ENCODE measurements around the gene HCFC1.
A peak's percentile ranks its signal among the peaks of the same experiment; 100 is the strongest.

Gene HCFC1

DNA sequence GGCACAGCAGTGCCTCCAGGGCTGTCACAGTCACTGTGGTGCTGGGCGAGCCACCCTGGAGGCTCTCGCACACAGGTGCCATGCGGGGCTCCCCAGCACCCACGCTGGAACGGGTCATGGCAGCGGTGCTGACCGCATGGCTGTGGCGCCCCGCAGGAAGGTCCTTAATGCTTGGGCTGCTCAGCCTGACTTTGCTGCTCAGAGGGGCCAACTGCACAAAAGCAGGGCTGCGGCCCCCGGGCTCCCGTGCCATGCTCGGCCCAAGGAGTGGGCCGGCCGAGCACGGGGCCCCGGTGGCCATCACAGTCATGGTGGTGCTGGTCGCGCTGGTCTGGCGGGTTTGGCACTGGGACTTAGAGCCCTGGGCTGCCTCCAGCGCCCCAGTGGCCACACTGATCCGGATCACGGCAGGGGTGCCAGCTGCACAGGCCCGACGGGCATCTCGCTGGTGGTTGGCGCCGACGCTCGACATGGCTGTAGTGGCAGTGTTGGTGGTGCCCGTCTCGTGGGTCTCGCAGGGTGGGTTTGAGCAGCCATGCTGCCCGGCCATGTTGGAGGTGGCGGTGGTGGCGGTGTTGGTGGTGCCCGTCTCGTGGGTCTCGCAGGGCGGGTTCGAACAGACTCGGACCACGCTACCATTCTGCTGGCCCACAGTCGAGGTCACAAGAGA lies 16.9 kb downstream of the HCFC1 start:
- Mint-ChIP-seq H3K27me3 (ENCODE audit: low read depth) (no peaks in the 10 kb centered on the region), H3K9me3 (no peaks in the 10 kb centered on the region), H3K4me1 (peaks cover 11% of the 10 kb centered on the region), H3K27ac (no peak overlapping the region), H3K4me3 (no peak overlapping the region), H3K36me3 (ENCODE audit: low read depth) (peaks cover 52% of the 10 kb centered on the region)
- TF ChIP-seq, protein P1, sequence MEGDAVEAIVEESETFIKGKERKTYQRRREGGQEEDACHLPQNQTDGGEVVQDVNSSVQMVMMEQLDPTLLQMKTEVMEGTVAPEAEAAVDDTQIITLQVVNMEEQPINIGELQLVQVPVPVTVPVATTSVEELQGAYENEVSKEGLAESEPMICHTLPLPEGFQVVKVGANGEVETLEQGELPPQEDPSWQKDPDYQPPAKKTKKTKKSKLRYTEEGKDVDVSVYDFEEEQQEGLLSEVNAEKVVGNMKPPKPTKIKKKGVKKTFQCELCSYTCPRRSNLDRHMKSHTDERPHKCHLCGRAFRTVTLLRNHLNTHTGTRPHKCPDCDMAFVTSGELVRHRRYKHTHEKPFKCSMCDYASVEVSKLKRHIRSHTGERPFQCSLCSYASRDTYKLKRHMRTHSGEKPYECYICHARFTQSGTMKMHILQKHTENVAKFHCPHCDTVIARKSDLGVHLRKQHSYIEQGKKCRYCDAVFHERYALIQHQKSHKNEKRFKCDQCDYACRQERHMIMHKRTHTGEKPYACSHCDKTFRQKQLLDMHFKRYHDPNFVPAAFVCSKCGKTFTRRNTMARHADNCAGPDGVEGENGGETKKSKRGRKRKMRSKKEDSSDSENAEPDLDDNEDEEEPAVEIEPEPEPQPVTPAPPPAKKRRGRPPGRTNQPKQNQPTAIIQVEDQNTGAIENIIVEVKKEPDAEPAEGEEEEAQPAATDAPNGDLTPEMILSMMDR (IDR thresholded peaks at IDR 0.05; ENCODE audit: unreplicated experiment in 3 of 3): no peak

DNA sequence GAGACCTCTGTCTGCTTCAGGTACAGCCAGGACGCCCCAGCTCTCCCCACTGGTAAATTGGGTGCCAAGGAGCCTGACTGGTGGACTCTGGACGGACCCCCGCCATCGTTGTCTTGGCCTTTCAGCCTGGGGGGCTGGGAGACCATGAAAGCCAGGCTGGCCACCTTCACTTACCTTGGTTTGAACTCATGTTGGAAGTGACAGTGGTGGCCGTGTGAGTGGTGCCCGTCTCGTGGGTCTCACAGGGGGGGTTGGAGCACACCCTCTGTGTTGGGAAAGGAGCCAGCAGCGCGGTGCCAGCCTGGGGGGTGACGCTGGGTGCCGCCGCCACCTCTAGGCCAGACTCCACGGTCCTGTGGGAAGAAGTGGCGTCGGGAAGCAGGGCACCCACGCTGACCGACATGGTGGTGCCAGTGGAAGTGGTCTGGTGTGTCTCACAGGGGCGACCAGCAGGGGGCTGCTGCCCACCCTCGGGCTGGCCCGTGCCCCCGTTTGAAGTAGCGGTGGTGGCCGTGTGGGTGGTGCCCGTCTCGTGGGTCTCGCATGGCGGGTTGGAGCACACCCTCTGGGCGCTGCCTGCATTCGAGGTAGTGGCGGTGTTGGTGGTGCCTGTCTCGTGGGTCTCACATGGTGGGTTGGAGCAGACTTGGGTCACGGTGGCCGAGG lies 17.6 kb downstream of the HCFC1 start:
- Mint-ChIP-seq H3K27me3 (ENCODE audit: low read depth) (no peaks in the 10 kb centered on the region), H3K27ac (no peak overlapping the region), H3K4me1 (peaks cover 16% of the 10 kb centered on the region), H3K36me3 (ENCODE audit: low read depth) (peaks cover 56% of the 10 kb centered on the region), H3K4me3 (no peak overlapping the region), H3K9me3 (no peaks in the 10 kb centered on the region)
- TF ChIP-seq, protein P1 (IDR thresholded peaks at IDR 0.05; ENCODE audit: unreplicated experiment in 3 of 3): no peak

DNA sequence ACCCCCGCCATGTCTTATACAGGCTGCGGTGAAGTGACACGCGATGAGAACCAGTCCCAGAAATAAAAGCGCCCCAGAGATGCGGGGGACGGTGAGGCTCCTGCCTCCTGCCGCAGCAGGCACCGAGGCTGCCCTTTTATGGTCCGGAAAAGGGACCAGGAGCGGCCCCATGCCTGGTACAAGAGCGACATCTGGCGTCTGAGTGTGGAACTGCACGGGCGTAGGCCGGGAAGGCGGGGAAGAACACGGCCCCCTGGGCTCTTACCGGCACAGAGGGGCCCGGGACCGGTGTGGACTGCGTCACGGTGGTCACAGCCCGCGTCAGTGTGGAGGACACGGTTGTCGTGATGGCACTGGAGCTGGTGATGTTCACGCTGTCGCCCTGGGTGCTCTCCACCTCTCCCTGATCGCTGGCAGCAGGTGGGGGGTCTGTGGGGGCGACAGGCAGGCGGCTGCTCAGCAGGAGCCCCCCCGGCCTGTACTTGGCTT lies 18.2 kb downstream of the HCFC1 start:
- Mint-ChIP-seq H3K4me1 (peaks cover 23% of the 10 kb centered on the region), H3K27ac (peak overlapping the region in 2 of 3 experiments; percentile 50 to 70), H3K4me3 (no peak overlapping the region), H3K27me3 (ENCODE audit: low read depth) (no peaks in the 10 kb centered on the region), H3K36me3 (ENCODE audit: low read depth) (peaks cover 62% of the 10 kb centered on the region), H3K9me3 (no peaks in the 10 kb centered on the region)
- TF ChIP-seq, protein P1 (IDR thresholded peaks at IDR 0.05; ENCODE audit: unreplicated experiment in 3 of 3): peak; percentile 99 to 100 (median 100)

DNA sequence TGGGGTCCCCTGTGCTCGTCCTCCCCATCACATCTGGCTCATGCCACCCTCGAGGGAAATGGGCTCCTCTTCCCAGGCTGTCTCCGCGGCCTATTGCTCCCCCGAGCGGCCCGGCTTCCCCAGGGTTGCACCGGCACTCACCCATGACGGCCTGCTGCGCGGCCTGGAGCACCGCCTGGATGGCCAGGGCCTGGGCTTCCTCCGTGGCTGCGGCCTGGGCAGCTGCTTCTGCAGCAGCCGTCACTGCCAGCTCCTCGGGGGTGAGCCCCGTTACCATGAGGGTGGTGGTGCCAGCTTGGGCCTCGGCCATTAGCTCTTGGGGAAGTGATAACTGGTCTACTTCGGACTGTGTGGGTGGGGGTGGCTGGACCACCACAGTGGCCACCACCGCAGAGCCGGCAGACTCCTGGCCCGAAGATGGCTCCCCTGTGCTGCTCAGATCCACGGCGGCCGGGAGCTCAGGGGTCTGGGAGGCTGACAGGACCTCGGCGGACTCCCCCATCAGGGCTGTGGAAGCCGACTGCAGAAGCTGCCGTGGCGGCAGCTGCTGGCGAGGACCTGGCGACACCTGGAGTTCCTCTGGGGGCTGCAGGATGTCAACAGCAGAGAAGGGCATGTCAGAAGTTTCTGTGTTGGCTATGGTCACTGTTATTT lies 19.1 kb downstream of the HCFC1 start:
- Mint-ChIP-seq H3K9me3 (no peaks in the 10 kb centered on the region), H3K27ac (no peak overlapping the region), H3K36me3 (ENCODE audit: low read depth) (peaks cover 64% of the 10 kb centered on the region), H3K4me1 (peaks cover 29% of the 10 kb centered on the region), H3K27me3 (ENCODE audit: low read depth) (no peaks in the 10 kb centered on the region), H3K4me3 (no peak overlapping the region)
- TF ChIP-seq, protein P1 (IDR thresholded peaks at IDR 0.05; ENCODE audit: unreplicated experiment in 3 of 3): no peak

DNA sequence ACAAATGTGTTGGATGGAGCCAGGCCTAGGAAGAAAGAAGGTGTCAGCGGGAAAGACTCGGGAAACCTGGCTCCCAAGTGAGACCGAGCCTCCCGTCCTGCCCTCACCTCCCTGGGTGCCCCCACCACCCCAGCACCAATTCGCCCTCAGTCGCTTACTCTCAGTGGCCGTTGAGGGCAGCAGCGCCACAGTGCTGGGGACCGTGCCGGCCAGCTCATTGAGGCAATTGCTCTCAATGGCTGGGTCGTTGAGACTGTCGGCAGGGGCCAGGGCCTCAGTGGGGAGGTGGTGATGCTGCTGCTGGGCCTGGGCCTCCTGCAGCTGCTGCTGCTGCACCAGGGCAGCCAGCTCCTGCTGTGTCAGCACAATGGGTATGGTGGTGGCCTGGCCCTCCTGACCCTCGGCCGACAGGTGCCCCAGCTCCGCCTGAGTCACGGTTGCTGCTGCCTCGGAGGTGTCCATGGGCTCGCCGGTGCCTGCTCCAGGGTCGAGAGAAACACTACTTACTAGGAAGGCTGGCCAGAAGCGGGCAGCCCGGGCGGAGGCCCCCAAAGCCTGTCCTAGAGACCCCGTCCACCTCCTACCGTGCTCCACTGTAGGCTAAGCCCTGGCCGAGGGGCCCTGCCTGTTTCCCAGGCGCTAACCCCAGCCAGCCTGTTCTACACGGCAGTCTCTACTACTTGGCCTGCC lies 19.8 kb downstream of the HCFC1 start:
- H3K4me3 Mint-ChIP-seq: no peak overlapping the region
- no peaks in the 10 kb centered on the region for H3K27me3 Mint-ChIP-seq (ENCODE audit: low read depth)
- peaks cover 62% of the 10 kb centered on the region for H3K36me3 Mint-ChIP-seq (ENCODE audit: low read depth)
- no peaks in the 10 kb centered on the region for H3K9me3 Mint-ChIP-seq
- H3K4me1 Mint-ChIP-seq: peaks cover 33% of the 10 kb centered on the region
- H3K27ac Mint-ChIP-seq: no peak overlapping the region
- TF ChIP-seq, protein P1 (IDR thresholded peaks at IDR 0.05; ENCODE audit: unreplicated experiment in 3 of 3): no peak

All from nephron (organoid).